GM19043 (cell line): ENCODE data around the gene SERPINA5.

Experiments used
- ATAC-seq: cut with Tn5 transposase; IDR thresholded peaks from one replicate; pipeline ENCODE4 v1.9.1; 2021; ENCODE audit warnings: low read depth; ENCODE audit not compliant: unreplicated experiment

The SERPINA5 gene

GRCh38 chr14:94641632-94641955 is 60.4 kb downstream of the SERPINA5 start:
- no peak for ATAC-seq
